COLO668 (cell line): ENCODE measurements around the gene MAG.

Experiments
- DNase-seq: peaks from one replicate; lab custom pipeline; 2025; ENCODE audit not compliant: unreplicated experiment; lab: John Stamatoyannopoulos, UW

Gene MAG

GRCh38 chr19:35264268-35265125 lies 27.5 kb upstream of the MAG start:
- DNase-seq: no peak

GRCh38 chr19:35265126-35265899 lies 26.6 kb upstream of the MAG start:
- no peak for DNase-seq

DNA sequence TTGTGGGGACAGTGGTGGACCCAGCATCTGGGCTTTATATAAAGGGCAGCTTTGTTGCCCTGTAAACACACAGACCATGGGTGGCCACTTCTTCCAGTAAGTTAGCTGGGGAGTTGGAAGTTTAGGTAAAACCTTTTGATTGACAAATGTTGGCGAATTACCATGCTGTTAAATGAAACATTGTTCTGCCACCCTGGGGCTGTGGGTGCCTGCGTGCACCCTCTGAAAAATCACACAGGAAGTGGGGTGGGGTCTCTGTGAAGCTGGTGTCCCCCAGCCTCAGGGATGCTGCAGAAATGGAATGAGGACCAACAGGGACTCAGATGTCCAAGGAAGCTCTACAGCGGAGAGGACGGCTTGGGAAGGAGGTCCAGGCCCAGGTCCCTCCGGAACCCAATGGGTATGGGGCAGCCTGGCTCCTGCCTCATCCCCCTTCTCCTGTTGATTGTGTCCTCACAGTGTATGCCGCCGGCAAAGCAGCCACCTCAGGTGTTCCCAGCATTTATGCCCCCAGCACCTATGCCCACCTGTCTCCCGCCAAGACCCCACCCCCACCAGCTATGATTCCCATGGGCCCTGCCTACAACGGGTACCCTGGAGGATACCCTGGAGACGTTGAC lies 26.0 kb upstream of the MAG start:
- DNase-seq: no peak

- DNase-seq: peak; percentile 27
Measured at GRCh38 chr19:35266520-35267352, 25.2 kb upstream of the MAG start.

GRCh38 chr19:35267353-35267817 lies 24.6 kb upstream of the MAG start:
- peak; percentile 33 for DNase-seq

DNA sequence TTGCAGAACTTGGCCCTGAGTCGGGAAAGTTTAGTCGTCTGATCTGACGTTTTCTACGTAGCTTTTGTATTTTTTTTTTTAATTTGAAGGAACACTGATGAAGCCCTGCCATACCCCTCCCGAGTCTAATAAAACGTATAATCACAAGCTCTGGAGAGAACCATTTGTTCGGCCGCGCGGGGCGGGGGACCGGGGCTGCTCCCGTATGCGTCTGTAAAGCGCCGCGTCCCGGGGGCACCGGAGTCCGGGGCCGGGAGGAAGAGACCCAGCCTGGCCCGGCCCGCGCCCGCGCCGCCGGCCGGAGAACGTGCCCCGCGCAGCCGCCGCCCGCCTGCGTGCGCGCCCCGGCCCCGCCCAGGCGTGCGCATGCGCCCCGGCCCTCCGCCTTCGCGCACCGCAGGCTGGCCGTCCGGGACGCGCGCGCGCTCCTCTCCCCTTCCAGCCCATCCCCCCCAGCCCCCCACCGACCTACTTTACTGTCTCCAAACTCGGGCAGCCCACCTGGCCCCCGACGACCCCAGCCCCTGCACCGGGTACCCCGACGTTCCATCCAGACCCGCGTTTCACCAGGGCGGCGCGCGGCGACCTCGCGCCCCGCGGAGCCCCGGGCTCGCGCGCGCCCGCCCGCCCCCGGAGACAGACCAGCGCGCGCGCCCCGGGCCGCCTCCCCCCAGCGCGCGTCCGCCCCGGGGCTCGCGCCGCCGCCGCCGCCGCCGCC lies 24.0 kb upstream of the MAG start:
- peak; percentile 88 for DNase-seq

GRCh38 chr19:35268536-35269437 lies 23.2 kb upstream of the MAG start, which contains the start of gene USF2:
Gene USF2, plus strand, starts transcription at chr19:35268962. Its CDS starts 140 bp downstream, at chr19:35269102.
- peak; percentile 81 for DNase-seq

DNA sequence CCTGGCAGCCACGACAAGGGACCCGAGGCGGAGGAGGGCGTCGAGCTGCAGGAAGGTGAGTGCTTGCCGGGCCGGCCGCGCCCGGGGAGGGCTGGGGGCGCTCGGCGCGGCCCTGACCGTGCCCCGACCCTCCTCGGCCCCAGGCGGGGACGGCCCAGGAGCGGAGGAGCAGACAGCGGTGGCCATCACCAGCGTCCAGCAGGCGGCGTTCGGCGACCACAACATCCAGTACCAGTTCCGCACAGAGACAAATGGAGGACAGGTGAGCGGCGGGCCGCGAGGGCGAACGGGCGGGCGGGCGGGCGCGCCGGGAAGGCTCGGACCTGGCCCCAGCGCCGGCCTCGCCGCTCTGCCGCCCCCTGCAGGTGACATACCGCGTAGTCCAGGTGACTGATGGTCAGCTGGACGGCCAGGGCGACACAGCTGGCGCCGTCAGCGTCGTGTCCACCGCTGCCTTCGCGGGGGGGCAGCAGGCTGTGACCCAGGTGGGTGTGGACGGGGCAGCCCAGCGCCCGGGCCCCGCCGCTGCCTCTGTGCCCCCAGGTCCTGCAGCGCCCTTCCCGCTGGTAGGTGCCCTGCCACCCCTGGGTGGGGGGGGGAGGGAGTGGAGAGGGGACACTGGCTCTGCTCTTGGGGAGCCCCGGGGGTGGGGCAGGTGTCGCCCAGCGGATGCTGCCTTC lies 22.4 kb upstream of the MAG start:
- DNase-seq: peak; percentile 90

GRCh38 chr19:35270381-35270811 lies 21.6 kb upstream of the MAG start:
- DNase-seq: no peak

DNA sequence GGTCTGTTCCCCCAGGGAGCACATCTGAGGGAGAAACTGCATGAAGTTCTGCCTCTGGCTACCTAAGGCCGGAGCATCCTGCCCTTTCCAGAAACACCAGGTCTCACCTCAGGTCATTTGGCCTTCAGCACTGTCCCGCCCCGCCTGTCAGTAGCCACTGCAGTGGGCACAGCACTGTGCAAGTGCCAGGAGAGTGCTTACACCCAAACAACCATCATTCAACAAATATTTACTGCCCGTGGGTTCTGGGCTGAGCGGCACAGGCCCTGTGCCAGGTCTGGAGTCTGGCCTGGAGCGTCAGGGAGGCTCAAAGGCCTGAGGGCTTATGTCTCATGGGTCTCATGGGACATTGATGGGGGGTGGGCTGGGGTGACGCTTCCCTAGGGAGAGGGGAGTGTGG lies 20.4 kb upstream of the MAG start:
- DNase-seq: no peak

DNA sequence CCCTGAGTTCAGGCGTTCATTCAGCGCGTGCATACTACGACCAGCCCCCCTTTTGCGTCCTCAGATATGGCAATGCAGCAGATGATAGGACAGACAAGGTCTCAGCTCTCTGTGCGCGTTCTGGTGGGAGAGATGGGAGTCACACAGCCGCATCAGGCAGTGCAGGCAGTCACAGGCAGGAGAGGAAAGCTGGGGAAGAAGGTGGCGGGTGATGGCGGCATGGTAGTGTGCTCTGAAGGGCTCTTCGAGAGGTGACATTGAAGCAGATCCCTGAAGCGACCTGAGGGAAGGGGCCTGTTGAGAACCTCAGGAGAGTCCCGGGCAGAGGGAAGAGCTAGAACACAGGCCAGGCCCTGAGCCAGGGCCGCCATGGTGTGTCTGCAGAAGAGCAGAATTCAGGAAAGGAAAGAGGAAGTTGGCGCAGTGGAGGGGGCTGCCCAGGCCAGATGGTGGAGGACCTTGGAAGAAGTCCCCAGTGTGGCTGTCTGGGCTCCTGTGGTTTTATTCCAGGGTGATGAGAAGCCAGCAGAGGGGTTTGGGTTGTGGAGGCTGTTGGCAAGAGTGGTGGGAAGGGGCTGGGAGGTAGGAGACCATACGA lies 19.7 kb upstream of the MAG start:
- DNase-seq: no peak

DNA sequence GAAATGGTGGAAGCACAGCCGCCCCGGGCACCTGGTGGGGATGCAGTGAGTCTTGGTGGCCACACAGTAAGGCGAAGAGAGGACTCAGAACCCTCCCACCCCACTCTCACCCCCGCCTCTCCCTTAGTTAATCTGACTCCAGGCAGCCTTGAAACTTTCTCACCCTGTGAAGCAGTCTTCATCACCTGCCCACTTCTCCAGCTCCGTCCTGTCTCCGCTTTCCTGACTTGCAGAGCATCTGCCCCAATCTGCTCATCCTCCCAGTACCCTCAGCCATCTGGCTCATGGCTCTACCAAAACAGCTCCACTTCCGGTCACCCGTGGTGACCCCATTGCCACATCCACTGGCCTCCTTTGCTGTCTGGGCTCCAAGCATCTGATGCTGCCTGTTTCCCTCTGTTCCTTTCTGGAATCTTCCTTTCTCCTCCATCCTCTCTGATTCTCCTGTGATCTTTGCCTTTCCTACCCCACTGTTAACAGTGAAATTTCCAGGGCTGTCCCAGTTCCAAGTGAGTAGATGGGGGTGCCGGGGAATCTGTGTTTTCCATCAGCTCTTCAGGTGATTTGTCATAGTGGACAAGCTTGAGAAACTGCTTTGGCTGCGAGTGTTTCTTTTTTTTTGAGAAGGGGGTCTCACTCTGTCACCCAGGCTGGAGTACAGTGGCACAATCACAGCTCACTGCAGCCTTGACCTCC lies 18.9 kb upstream of the MAG start:
- DNase-seq: no peak

- DNase-seq: no peak
Measured at GRCh38 chr19:35273686-35274259, 18.2 kb upstream of the MAG start.

DNA sequence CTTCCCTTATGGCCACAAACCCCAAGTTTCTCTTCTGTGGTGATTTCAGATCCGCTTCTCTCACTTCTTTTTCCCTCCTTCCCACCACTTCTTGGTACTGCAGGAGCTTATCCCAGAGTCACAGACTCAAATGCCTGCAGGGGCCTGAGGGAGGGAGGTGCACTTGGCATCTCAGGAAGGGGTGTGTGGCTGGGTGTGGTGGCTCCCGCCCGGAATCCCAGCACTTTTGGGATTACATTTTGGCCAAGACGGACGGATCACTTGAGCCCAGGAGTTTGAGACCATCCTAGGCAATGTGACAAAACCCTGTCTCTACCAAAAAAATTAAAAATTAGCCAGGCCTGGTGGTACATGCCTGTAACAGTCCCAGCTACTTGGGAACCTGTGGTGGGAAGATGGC lies 17.6 kb upstream of the MAG start:
- no peak for DNase-seq

DNA sequence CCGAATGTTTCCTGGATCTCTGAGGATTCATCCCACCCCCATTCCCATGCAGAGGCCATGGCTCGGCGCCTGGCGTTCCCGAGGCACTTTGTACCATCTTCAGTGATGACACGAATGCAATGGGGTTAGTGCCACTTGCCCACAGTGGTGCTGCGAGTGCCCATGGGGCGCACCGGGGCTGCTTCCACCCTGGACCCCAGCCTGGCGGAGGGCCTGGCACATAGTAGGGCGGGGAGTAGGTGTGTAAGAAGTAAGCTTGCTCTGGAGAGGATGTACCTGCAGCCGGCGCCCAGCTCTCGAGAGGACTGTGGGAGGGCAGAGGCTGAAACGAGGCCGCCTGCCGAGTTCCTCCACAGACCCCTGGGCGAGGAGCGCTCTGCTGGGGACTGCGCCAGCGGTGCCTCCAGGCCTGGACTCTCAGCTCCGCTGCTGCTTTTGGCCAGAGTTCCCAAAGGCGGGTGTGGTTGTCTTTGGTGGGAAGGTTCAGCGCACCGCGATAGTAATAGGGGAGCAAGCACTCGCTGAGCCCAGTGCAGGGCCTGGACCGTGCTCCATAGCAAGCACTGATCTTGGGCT lies 15.2 kb upstream of the MAG start:
- no peak for DNase-seq

GRCh38 chr19:35278578-35279284 lies 13.2 kb upstream of the MAG start:
- no peak for DNase-seq
